ENCODE results near the gene FOXO6.

Gene FOXO6

GRCh38 chr1:41383094-41383852 lies 22.0 kb downstream of the FOXO6 start:
- DNase-seq (ENCODE audit: low spot score), result no peak

DNA sequence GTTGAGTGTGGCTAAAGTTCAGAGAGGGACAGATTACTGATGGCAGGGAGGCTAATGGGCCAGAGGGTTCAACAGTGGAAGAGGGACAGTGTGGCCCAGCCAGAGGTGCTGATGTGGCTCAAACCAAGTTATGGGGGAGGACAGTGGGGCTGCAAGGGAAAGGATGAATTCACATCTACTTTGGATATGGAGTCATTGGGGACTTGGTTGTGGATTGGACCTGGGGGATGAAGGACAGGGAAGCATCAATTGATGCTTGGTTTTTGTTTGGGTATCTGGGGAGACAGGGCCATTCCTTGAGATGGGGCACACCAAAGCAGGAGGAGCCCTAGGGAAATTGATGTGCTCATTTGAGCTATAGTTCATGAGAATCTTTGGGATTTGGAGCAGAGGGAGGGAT lies 23.3 kb downstream of the FOXO6 start:
- no peak for DNase-seq (ENCODE audit: low spot score)

DNA sequence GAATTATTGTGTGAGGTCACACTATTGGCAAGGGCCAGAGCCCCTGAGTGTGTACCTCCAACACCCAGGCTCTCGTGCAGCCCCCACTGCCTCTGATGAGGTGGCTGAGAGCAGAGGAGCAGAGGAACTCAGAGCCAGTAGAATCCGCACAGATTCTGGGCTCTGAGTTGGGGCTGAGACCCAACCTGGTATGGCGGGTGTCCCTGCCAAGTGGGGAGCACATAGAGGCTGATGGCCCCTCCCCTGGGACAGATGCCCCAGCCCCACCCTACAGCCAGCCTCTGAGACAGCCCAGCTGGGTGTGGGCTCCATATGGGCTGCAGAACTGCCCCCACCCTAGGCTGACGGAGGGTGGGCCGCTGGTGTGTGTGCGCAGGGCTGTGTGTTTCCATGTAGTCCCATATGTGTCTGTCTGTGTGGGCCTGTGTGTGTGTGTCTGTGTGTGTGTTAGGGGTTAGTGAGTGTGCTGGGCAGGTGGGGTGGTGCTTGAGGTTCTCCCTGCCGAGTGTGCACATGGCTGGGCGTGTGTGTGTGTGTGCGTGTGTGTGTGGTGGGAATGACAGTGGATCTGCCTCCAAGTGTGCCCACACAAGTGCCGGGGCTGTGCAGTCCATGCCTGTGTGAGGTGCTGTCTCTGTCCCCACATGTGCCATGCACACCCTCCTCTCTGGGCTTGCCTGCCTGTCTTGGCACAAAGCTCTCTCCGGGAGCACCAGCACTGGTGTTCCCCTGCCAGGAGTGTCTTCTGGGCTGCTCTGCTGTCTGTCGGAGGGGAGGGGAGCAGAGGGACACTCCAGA lies 24.4 kb downstream of the FOXO6 start:
- no peak for DNase-seq (ENCODE audit: low spot score)

- no peak for DNase-seq (ENCODE audit: low spot score)
These were observed 25.0 kb downstream of the FOXO6 start for GRCh38 chr1:41386196-41386663.

DNA sequence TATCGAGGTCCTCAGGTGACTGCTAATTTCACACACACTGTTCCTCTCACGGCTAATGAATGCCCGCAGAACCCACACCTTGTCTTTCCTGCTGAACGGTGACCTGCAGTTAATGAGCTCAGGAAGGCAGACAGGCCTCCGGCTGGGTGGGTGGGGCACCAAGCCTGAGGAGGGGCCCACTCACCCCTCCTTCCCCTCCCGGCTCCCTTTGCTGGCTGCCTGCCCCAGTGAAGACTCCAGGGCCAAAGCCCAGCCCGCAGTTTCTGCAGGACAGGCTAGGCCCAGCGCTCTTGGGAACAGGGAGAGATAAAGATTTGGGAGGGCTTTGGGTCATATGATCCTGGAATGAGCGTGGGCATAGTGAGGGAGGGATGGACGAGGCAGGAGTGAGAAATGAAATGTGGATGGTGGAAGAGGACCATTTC lies 26.4 kb downstream of the FOXO6 start:
- no peak for DNase-seq (ENCODE audit: low spot score)

- DNase-seq (ENCODE audit: low spot score), result no peak
These were observed 27.3 kb downstream of the FOXO6 start for GRCh38 chr1:41388510-41388909.

DNA sequence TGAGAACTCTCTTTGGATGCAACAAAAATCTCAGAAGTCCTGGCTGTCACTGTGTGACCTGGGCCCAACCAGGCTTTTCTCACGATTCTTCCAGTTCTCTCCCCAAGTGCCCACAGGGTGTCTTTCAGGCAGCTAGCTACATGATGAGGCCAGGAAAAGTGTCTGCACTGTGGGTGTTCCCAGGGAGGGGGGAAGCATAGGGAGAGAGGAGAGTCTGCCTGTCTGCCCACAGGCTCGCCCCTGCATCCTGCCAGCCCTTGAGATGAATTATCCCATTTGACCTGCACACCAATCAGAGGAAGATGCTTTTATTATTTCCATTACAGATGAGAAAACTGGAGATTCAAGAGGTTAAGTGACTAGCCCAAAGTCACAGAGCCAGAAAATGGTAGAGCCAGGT lies 27.8 kb downstream of the FOXO6 start:
- no peak for DNase-seq (ENCODE audit: low spot score)

GRCh38 chr1:41390166-41390565 lies 28.9 kb downstream of the FOXO6 start:
- no peak for DNase-seq (ENCODE audit: low spot score)

- DNase-seq (ENCODE audit: low spot score), result no peak
These were observed 29.3 kb downstream of the FOXO6 start for GRCh38 chr1:41390573-41390972.

DNA sequence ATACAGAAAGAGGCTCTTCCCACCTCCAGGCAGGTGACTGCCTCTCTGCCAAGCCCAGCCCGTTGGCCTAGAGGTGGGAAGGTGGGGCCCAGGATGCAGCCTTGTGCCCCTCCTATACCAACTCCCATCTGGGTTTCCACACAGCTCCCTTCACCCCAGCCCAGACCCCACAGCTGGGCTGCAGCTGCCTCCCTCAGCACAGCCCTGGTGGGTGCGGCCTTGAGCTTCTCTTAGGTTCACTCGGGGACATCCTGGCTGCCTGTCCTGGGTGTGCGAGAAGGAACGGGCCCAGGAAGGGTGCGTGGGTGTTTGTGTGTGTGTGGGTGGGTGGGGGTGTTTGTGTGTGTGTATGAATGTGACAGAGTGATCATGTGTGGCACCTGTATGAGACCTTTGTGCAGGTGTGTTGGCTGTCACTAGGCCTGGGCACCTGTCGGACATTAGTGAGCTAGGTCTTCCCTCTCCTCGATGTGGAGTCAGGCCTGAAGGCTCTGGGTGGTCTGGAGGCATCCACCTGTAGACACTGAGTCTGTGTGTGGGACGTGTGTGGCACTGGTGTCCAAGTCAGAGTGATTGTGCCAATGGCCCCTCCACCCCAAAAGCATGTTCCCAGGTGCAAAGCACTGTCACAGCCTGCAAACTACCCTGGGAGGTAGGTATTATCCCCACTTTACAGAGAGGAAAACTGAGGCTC lies 30.7 kb downstream of the FOXO6 start:
- DNase-seq (ENCODE audit: low spot score), result no peak

GRCh38 chr1:41392528-41392924 lies 31.3 kb downstream of the FOXO6 start:
- DNase-seq (ENCODE audit: low spot score), result no peak

DNA sequence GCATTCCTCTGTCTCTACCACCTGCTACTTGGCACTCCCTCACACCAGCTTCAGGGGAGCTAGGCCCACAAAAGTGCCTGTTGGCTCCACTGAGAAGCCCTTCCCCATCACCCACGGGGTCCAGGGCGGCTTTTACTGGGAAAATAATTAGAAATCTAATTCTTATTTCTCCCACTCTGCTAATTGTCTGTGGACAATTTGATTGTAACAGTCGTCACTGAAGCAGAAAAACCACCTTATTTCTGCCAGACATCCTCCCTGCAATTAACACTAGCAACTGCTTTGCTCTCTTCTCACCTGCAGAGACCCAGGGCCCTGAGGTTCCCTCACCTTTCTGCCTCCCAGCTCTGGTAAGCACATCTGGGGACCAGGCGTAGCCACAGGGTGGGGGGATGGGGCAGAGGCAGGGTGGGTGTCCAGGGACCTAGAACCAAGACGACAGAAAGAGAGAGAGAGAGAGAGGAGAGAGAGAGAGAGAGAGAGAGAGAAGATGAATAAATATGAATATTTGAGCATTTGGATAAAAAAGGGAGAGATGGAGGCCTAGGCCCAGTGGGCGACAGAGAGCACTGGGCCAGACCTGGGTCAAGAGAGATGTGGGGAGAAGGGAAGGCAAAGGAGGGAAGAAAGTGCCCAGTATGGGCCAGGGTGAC lies 32.6 kb downstream of the FOXO6 start:
- DNase-seq (ENCODE audit: low spot score), result no peak

- DNase-seq (ENCODE audit: low spot score), result no peak
These were observed 33.1 kb downstream of the FOXO6 start for GRCh38 chr1:41394369-41394744.

DNA sequence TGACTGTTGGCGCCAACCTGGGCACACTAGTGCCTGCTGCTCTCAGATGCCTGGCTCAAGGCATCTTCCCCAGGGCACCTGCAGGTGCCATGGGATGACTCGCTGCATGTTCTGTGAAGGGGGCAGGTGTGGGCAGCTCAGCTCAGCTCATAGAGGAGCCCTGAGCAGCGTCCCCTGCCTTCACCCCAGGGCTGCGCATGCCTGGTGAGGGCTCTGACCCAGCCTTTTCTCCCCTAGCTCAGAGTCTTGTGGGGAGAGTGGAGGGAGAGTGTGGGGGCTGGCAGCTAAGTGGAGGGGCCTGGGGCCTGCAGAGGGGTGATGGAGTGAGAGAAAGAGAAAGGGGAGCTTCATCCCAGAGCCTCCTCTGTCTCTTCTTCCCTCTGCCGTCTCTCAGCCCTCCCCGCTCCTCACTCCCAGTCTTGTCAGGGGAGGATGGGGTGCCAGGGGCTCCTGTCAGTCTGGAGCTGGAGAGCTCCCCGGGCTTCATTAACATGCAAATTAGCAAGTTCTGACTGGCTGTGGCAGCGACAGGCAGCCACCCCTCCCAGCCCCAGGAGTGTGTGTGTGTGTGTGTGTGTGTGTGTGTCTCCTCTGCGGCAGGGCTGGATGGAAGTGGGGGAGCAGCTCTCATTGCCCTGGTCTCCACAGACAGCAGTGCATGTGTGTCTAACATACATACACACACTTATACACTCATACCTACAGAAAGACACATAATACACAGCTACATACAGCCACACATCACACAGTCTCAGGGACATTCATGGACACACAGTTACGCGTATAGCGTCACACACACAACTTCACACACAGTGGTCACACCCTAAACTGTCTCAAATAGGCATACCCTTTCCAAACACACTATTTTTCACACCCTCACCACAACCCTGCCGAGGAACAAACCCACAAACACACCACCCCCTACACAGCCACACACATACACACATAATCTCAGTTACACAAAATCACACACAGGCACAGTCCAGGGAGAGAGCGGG lies 34.0 kb downstream of the FOXO6 start:
- peak; percentile 57 for DNase-seq (ENCODE audit: low spot score)

- no peak for DNase-seq (ENCODE audit: low spot score)
These were observed 34.9 kb downstream of the FOXO6 start for GRCh38 chr1:41396084-41396483.

GRCh38 chr1:41397020-41397419 lies 35.8 kb downstream of the FOXO6 start:
- DNase-seq (ENCODE audit: low spot score), result no peak

- DNase-seq (ENCODE audit: low spot score), result no peak
These were observed 36.6 kb downstream of the FOXO6 start for GRCh38 chr1:41397753-41398330.

DNA sequence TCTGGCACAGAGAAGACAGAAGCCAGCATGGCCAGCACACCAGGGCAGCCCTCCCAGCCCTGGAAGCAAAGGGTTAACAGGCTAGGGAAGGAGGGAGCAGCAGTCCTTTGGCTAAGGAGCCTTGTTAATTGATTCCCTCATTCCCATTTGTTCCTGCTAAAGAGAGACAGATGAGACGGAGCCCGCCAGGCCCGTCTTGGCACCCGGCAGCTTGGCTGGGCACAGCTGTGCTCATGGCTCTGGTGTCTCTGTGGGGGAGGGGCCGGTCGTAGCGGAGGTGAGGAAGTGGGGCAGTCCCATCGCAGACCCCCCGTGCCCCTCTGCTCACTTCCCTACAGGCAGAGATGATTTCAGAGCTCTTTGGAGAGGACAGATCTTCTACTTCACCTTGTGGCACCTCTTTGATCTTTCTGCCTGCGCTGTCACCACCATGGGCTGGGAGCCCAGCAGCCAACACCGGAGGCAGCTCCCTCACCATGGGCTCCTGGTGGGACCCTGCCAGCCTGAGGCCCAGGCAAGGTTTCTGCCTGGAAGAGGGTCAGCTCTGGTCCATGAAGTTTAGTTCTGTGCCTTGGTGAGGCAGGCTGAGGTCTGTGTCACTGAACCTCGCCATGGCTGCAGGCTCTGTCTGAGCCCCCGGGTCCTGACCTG lies 38.0 kb downstream of the FOXO6 start:
- DNase-seq (ENCODE audit: low spot score), result peak; percentile 41

DNA sequence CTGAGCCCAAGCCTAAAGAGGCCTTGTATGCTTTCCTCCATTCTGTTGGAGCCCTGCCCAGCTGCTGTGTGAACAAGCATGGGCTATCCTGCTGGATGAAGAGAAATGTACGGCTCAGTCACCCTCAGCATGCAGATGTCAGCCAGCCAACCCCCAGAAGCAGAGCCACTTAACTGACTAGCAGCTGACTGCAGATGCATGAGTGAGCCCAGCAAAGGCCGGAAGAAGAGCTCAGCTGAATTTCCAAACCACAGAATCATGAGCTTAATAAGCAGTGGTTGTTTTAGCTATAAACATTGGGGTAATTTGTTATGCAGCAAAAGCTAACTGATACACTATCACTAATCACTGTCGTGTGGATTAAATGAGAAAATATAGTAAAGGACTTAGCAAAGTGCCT lies 39.0 kb downstream of the FOXO6 start:
- peak; percentile 20 for DNase-seq (ENCODE audit: low spot score)

GRCh38 chr1:41401899-41402298 lies 40.7 kb downstream of the FOXO6 start:
- no peak for DNase-seq (ENCODE audit: low spot score)
